Right renal cortex interstitium (tissue), 3 donors: Measurements from ENCODE around the gene TIMP2. TPM values are rescaled to one million over a fixed set of nuclear protein-coding genes. Genes with fewer than 3 reads are reported as not detected.
"Not testable (repeated sequence)": the region's sequence is repeated elsewhere in the genome, so short reads cannot be mapped to it uniquely, and the experiment has no call there.

Experiments used
- DNase-seq, 3 donors: peaks; one replicate each; pipeline ENCODE4 v3.0.0-alpha.2; 2013; ENCODE audit warnings: low read depth in 3 of 3, low spot score in 2 of 3
- polyA plus RNA-seq, 3 donors: library from polyadenylated mRNA; unstranded; fragments of 120-200 nt; gene quantifications; one replicate each; pipeline ENCODE4 v1.2.1, GENCODE V29; 2013; ENCODE audit not compliant: insufficient read length in 3 of 3

TIMP2 gene
- polyA plus RNA-seq, 3 donors, result 143 to 162 (median 143) TPM

- DNase-seq, result peak; percentile 82 to 87 (median 84)
Observed at GRCh38 chr17:78933959-78934568, 8.9 kb upstream of the TIMP2 start.

- no peak for DNase-seq
Observed at GRCh38 chr17:78933025-78933958, 8.1 kb upstream of the TIMP2 start.

- DNase-seq, result no peak
Observed at GRCh38 chr17:78929908-78930775, 5.0 kb upstream of the TIMP2 start.

GRCh38 chr17:78925662-78926555 is 722 bp upstream of the TIMP2 start:
- no peak for DNase-seq

- no peak for DNase-seq
Observed at GRCh38 chr17:78924481-78925151, 571 bp downstream of the TIMP2 start.

GRCh38 chr17:78923660-78924453 is 1.3 kb downstream of the TIMP2 start:
- no peak for DNase-seq

GRCh38 chr17:78922816-78923498 is 2.2 kb downstream of the TIMP2 start:
- no peak for DNase-seq

GRCh38 chr17:78921437-78921971 is 3.7 kb downstream of the TIMP2 start:
- DNase-seq, result no peak

GRCh38 chr17:78920528-78920927 is 4.7 kb downstream of the TIMP2 start:
- no peak for DNase-seq

- DNase-seq, result no peak
Observed at GRCh38 chr17:78919861-78920450, 5.2 kb downstream of the TIMP2 start.

GRCh38 chr17:78918979-78919378 is 6.2 kb downstream of the TIMP2 start:
- DNase-seq, result no peak

GRCh38 chr17:78917451-78918275 is 7.5 kb downstream of the TIMP2 start:
- DNase-seq, result no peak

- DNase-seq, result no peak
Observed at GRCh38 chr17:78915872-78916632, 9.1 kb downstream of the TIMP2 start.

- DNase-seq, result no peak
Observed at GRCh38 chr17:78913115-78913514, 12.1 kb downstream of the TIMP2 start.

GRCh38 chr17:78912082-78912481 is 13.1 kb downstream of the TIMP2 start:
- DNase-seq, result no peak

GRCh38 chr17:78911543-78911942 is 13.6 kb downstream of the TIMP2 start:
- DNase-seq, result not testable (repeated sequence)
